Adrenal gland (tissue), 5 donors: ENCODE measurements around the gene PNPLA7.

Experiments used
- CTCF ChIP-seq, 6 experiments: fragments of 450-650 bp in 4 of 6; fragments of 200-600 bp in 2 of 6; sonication (generic) in 1 of 6; IDR thresholded peaks; 1 replicate in 5 of 6; 2 replicates in 1 of 6; pipeline versions ENCODE4 v1.5.1 to v1.8.0; 2016 to 2021; ENCODE audit warnings: antibody characterized with exemption in 6 of 6, mild to moderate bottlenecking in 2 of 6, moderate library complexity in 1 of 6
- POLR2A ChIP-seq, 2 donors: fragments of 450-650 bp; IDR thresholded peaks; one replicate each; pipeline ENCODE4 v1.6.1; 2017; ENCODE audit warnings: antibody characterized with exemption in 2 of 2, mild to moderate bottlenecking in 2 of 2, moderate library complexity in 1 of 2
- donor health status: DM: no; HTN: no; CAD: no.

DNA sequence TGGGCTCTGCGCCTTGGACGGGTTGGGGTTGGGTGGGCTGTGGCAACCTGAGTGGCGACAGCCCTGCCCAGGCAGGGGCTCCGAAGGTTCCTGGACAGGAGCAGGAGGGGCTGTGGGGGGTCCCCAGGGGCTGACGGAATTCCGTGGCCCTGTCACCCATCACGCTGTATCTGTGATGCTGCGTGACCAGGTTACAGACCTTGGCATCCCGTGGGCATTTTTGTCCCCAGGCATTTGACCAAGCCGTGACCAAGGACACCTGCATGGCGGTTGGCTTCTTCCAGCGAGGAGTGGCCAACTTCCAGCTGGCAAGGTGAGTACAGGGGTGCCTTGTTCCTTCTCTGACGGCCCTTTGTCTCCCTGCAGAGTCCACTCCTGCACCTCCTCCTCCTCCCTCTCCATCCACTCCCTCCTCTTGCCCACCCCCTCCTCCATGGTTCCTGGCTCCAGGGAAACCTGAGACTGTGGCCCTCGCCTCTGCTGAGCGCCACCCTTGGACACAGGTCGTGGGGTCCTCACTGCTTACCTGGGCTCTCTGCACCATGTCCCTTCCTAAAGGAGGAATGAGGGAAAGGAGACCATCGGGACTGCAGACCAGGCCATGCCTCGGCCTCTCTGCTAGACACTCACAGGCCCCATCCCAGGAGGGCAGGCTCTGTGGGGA, 124.1 kb downstream of the PNPLA7 start:
- TF ChIP-seq CTCF (IDR thresholded peaks at IDR 0.05): no peak
- no peak for TF ChIP-seq POLR2A (IDR thresholded peaks at IDR 0.05)
